Measurements from ENCODE around the gene DNAJC22. TPM values are rescaled to one million over a fixed set of nuclear protein-coding genes. Genes with fewer than 3 reads are reported as not detected.
A peak's percentile ranks its signal among the peaks of the same experiment; 100 is the strongest.

DNAJC22 gene
- total and polyA plus RNA-seq, 2 of the 13 experiments (the other 11 are each of a cell fraction or from before 2014, with no cell fraction given) = 25.2 to 31.7 TPM

DNA sequence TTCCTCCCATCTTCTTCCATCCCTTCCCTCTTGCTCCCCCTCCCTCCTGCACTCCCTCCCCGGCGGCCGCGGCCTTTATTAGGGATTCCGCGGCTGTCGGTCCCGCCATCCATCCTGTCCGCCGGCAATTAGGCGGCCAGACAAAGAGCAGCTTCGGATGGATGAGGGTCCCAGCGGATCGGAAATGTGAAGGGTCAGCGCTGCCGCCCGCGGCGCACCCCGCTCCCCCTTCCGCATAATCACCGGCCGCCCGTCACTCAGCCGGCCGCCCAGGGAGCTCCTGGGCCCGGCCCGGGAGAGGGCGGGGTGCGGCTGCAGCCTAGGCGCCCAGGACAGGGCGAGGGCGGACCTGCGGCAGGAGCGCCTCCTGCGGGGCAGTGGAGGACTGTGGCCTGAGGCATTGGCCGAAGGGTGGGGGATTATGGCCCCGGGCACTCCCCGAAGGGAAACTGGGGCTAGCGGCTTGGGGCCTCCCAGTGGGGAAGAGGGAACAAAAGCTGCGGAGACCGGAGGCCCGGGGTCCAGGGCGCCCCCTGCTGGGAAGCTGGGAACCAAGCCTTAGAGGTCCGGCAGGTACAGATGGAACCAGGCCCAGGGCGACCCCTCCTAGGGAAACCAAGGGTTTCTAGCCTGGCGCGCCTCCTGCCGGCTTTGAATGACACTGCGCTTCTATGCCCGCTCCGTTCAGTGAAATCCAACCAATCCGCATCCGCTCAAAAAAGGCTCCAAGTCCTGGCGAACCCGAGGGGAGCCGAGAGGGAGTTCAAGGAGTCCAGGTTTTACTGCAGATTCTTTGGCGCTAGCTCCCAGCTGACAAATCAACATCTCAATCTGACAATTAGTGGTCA lies 4.4 kb upstream of the DNAJC22 start (continued):
- no peak for TF ChIP-seq SRSF4 (IDR thresholded peaks at IDR 0.05; ENCODE audit: low read depth, low read length, poor library complexity, severe bottlenecking)
- peak; percentile 53 for TF ChIP-seq HNRNPK (IDR thresholded peaks at IDR 0.05; ENCODE audit: low read depth, low read length, poor library complexity, severe bottlenecking)
- TF ChIP-seq, protein P1, sequence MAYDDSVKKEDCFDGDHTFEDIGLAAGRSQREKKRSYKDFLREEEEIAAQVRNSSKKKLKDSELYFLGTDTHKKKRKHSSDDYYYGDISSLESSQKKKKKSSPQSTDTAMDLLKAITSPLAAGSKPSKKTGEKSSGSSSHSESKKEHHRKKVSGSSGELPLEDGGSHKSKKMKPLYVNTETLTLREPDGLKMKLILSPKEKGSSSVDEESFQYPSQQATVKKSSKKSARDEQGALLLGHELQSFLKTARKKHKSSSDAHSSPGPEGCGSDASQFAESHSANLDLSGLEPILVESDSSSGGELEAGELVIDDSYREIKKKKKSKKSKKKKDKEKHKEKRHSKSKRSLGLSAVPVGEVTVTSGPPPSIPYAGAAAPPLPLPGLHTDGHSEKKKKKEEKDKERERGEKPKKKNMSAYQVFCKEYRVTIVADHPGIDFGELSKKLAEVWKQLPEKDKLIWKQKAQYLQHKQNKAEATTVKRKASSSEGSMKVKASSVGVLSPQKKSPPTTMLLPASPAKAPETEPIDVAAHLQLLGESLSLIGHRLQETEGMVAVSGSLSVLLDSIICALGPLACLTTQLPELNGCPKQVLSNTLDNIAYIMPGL (CRISPR knock-in tag; IDR thresholded peaks at IDR 0.05; ENCODE audit: borderline replicate concordance in 1 of 2, low read depth in 1 of 2) = peak; percentile 91 to 92
- TF ChIP-seq LCORL (IDR thresholded peaks at IDR 0.05) = no peak
- peak; percentile 82 for TF ChIP-seq LCORL (CRISPR knock-in tag; IDR thresholded peaks at IDR 0.05)
- peak; percentile 57; the same call in 1 of the 2 replicates for TF ChIP-seq ZNF547 (CRISPR knock-in tag; IDR thresholded peaks at IDR 0.05)
- TF ChIP-seq ERF (CRISPR knock-in tag; IDR thresholded peaks at IDR 0.05) = peak; percentile 42; the same call in 1 of the 2 replicates
- 0 out of 2 replicates have a peak, but pooled peaks have one; percentile 28 for TF ChIP-seq ZNF766 (CRISPR knock-in tag; IDR thresholded peaks at IDR 0.05; ENCODE audit: borderline replicate concordance)
- TF ChIP-seq ZNF3 (CRISPR knock-in tag; IDR thresholded peaks at IDR 0.05) = no peak
- no peak for TF ChIP-seq HOXA9 (CRISPR knock-in tag; IDR thresholded peaks at IDR 0.05; ENCODE audit: borderline replicate concordance)
- TF ChIP-seq ZNF44 (CRISPR knock-in tag; IDR thresholded peaks at IDR 0.05) = 0 out of 2 replicates have a peak, but pooled peaks have one; percentile 36
- peak; percentile 65 for TF ChIP-seq ZFY (CRISPR knock-in tag; IDR thresholded peaks at IDR 0.05)
- no peak for TF ChIP-seq ZNF530 (CRISPR knock-in tag; IDR thresholded peaks at IDR 0.05; ENCODE audit: low read depth)
- peak; percentile 28 for TF ChIP-seq ASH2L (IDR thresholded peaks at IDR 0.05; ENCODE audit: insufficient read length, low read depth, low read length)
- TF ChIP-seq SALL1 (CRISPR knock-in tag; IDR thresholded peaks at IDR 0.05) = peak; percentile 35
- peak; percentile 32 for TF ChIP-seq SMC3 (IDR thresholded peaks at IDR 0.05; ENCODE audit: low read length)
- no peak for TF ChIP-seq GPN1 (CRISPR knock-in tag; IDR thresholded peaks at IDR 0.05; ENCODE audit: borderline replicate concordance)
- no peak for TF ChIP-seq NFE2 (CRISPR knock-in tag; IDR thresholded peaks at IDR 0.05)
- TF ChIP-seq, protein P2, sequence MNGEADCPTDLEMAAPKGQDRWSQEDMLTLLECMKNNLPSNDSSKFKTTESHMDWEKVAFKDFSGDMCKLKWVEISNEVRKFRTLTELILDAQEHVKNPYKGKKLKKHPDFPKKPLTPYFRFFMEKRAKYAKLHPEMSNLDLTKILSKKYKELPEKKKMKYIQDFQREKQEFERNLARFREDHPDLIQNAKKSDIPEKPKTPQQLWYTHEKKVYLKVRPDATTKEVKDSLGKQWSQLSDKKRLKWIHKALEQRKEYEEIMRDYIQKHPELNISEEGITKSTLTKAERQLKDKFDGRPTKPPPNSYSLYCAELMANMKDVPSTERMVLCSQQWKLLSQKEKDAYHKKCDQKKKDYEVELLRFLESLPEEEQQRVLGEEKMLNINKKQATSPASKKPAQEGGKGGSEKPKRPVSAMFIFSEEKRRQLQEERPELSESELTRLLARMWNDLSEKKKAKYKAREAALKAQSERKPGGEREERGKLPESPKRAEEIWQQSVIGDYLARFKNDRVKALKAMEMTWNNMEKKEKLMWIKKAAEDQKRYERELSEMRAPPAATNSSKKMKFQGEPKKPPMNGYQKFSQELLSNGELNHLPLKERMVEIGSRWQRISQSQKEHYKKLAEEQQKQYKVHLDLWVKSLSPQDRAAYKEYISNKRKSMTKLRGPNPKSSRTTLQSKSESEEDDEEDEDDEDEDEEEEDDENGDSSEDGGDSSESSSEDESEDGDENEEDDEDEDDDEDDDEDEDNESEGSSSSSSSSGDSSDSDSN (CRISPR knock-in tag; IDR thresholded peaks at IDR 0.05) = peak; percentile 72; the same call in 1 of the 2 replicates
- peak; percentile 14; the same call in 1 of the 2 replicates for TF ChIP-seq YEATS4 (CRISPR knock-in tag; IDR thresholded peaks at IDR 0.05; ENCODE audit: borderline replicate concordance)
- peak; percentile 50 for TF ChIP-seq SAP130 (CRISPR knock-in tag; IDR thresholded peaks at IDR 0.05; ENCODE audit: low read depth)
- no peak for TF ChIP-seq NR2F6 (IDR thresholded peaks at IDR 0.05)
- TF ChIP-seq NR2F6 (CRISPR knock-in tag; IDR thresholded peaks at IDR 0.05) = 0 out of 2 replicates have a peak, but pooled peaks have one; percentile 38
- TF ChIP-seq NCOA2 (CRISPR knock-in tag; IDR thresholded peaks at IDR 0.05) = peak; percentile 12; the same call in 1 of the 2 replicates
- peak; percentile 70; the same call in 1 of the 2 replicates for TF ChIP-seq ZNF556 (CRISPR knock-in tag; IDR thresholded peaks at IDR 0.05; ENCODE audit: borderline replicate concordance)
- TF ChIP-seq, protein P3, sequence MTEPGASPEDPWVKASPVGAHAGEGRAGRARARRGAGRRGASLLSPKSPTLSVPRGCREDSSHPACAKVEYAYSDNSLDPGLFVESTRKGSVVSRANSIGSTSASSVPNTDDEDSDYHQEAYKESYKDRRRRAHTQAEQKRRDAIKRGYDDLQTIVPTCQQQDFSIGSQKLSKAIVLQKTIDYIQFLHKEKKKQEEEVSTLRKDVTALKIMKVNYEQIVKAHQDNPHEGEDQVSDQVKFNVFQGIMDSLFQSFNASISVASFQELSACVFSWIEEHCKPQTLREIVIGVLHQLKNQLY (CRISPR knock-in tag; IDR thresholded peaks at IDR 0.05) = no peak
